Mononuclear cell (primary cell): ENCODE data around the gene OR4A16. TPM values are rescaled to one million over a fixed set of nuclear protein-coding genes. Genes with fewer than 3 reads are reported as not detected.

Experiments used
- H3K27me3 ChIP-seq: 2 replicates; pipeline ENCODE4 v1.6.0; 2011; ENCODE audit warnings: low read length, control low read depth; ENCODE audit not compliant: insufficient read depth
- H3K4me1 ChIP-seq: 2 replicates; pipeline ENCODE4 v1.5.1; 2011; ENCODE audit warnings: mild to moderate bottlenecking, low read length, control low read depth; ENCODE audit not compliant: insufficient read depth
- H3K4me3 ChIP-seq: 2 replicates; pipeline ENCODE4 v1.5.1; 2011; ENCODE audit warnings: mild to moderate bottlenecking, low read length, moderate library complexity
- H3K9me3 ChIP-seq: 2 replicates; pipeline ENCODE4 v1.5.1; 2011; ENCODE audit warnings: low read depth, mild to moderate bottlenecking, control low read depth, low read length
- total RNA-seq: library from RNA; depleted of rRNA; stranded (reverse); fragments of >200 nt; gene quantifications from one replicate; pipeline ENCODE4 v1.2.3, GENCODE V29; 2012

OR4A16 gene, protein sequence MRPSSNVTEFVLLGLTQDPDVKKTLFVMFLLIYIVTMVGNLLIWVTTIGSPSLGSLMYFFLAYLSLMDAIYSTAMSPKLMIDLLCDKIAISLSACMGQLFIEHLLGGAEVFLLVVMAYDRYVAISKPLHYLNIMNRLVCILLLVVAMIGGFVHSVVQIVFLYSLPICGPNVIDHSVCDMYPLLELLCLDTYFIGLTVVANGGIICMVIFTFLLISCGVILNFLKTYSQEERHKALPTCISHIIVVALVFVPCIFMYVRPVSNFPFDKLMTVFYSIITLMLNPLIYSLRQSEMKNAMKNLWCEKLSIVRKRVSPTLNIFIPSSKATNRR
- not detected for total RNA-seq

- Histone ChIP-seq H3K4me3 (no peak within 1 kb of the TSS), H3K27me3 (no peaks in the 10 kb centered on the region), H3K4me1 (no peaks in the 10 kb centered on the region), H3K9me3 (no peaks in the 10 kb centered on the region)
Observed at GRCh38 chr11:55342901-55343300, at the start of gene OR4A16. TSS of gene OR4A16 (plus strand) at chr11:55343201. CDS start at chr11:55343201, 0 bp downstream.

DNA sequence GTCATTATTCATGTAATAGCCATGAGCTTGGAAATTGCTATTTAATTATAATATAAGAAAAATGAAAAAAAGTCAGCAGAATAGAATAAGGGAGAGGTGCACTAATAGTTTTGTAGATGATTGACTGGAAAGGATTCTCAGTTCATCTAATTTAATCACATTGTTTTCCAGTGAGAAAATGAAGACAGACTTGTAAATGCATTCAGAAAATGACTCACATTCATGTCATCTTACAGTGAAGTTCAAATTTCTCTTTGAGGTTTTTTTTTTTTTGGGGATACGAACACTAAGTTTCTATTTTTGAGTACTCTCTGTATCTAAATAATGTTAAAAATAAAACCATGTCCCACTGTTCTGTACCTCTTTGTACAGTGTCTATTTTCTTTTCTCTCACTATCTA lies 18.5 kb upstream of the OR4A16 start:
- Histone ChIP-seq H3K9me3 (no peaks in the 10 kb centered on the region), H3K27me3 (no peaks in the 10 kb centered on the region), H3K4me1 (no peaks in the 10 kb centered on the region), H3K4me3 (no peak overlapping the region)

DNA sequence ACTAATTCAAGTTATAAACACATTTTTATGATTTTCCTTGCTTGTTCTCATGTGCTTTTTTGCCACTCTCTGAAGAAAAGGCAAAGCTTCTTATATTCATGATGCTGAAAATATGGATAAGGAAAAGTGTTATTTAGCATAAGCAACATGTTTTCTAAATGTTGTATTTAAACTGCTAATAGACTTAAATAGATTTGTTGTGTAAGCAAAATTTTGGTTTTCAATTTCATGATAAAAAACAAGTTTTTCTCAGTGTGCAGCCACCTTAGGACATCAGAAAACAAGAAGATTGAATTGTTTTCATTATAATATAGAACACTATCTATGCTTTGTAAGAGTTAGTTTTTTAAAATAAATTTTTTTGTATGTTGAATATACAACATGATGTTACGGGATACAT lies 2.3 kb downstream of the OR4A16 start:
- Histone ChIP-seq H3K4me3 (no peak overlapping the region), H3K9me3 (no peaks in the 10 kb centered on the region), H3K27me3 (no peaks in the 10 kb centered on the region), H3K4me1 (no peaks in the 10 kb centered on the region)

- Histone ChIP-seq H3K27me3 (no peaks in the 10 kb centered on the region), H3K4me3 (no peak overlapping the region), H3K9me3 (no peaks in the 10 kb centered on the region), H3K4me1 (no peaks in the 10 kb centered on the region)
Observed at GRCh38 chr11:55349032-55349431, 6.0 kb downstream of the OR4A16 start.

DNA sequence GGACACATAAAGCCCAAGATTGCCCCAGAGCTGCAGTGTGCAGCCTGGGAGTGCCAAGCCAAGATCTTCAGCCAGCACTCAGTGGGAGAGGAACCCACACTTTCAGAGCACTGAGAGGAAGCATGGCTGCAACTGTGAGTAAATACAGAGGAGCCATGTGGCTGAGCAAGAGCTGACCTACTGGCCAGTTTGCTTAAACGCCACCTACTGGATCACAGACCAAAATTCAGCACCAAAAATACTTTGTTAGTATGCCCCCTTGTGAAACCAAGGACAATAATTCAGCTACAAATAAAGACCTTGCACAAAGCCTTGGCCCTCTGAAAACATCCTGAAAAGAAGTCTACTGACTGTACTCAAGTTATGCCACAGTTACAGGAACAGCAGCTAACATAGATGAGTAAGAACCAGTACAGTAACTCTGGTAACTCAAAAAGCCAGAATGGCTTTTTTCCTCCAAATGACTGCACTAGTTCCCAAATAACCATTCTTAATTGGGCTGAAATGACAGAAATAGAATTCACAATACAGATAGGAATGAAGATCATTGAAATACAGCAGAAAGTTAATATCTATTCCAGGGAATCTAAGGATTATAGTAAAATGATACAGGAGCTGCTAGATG lies 14.7 kb downstream of the OR4A16 start:
- Histone ChIP-seq H3K9me3 (peaks cover 8% of the 10 kb centered on the region), H3K4me3 (no peak overlapping the region), H3K4me1 (no peaks in the 10 kb centered on the region), H3K27me3 (no peaks in the 10 kb centered on the region)

DNA sequence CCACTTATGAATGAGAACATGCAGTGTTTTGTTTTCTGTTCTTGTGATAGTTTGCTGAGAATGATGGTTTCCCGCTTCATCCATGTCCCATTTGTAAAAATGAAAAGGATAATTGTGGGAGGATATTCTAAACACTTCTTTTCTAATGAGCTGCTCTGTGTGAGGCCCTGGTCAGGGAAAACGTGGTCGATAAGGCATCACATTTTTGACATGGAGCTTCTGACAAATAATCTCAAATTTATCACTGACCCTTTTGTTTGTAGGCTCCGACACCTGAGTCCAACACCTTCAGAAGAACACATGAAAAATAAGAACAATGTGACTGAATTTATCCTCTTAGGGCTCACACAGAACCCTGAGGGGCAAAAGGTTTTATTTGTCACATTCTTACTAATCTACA lies 24.7 kb downstream of the OR4A16 start, which contains the start of gene OR4A15:
OR4A15 (plus strand) TSS at position 301 of the 400 bp plus-strand sequence; CDS start at position 301, 0 bp downstream.
- peaks cover 4% of the 10 kb centered on the region for H3K9me3 ChIP-seq
- no peak within 1 kb of the TSS for H3K4me3 ChIP-seq
- no peaks in the 10 kb centered on the region for H3K4me1 ChIP-seq
- no peaks in the 10 kb centered on the region for H3K27me3 ChIP-seq

Other genes with a start within 250 kb of the OR4A16 start
- gene TRIM48, start 81.0 kb upstream of the OR4A16 start, total RNA-seq: not detected
- gene OR4A15, start 24.8 kb downstream of the OR4A16 start, total RNA-seq: not detected
- gene OR4C15, start 211.3 kb downstream of the OR4A16 start, total RNA-seq: not detected
- not detected for gene OR4C16, start 228.9 kb downstream of the OR4A16 start, total RNA-seq